Right lobe of liver (tissue), 6 donors: ENCODE measurements around the gene ATF2. TPM values are rescaled to one million over a fixed set of nuclear protein-coding genes. Genes with fewer than 3 reads are reported as not detected.

Experiments used
- ATAC-seq, 4 donors: fragments of 200-7000 bp; cut with Tn5 transposase; one replicate each; pipeline ENCODE4 v1.9.1; 2020; ENCODE audit warnings: mild to moderate bottlenecking in 4 of 4, moderate library complexity in 4 of 4
- DNase-seq, 3 donors: peaks; one replicate each; pipeline ENCODE4 v3.0.0-alpha.2; 2020
- H3K27ac ChIP-seq, 3 donors: fragments of 200-600 bp; one replicate each; pipeline ENCODE4 v1.8.0; 2022
- H3K27me3 ChIP-seq, 2 donors: fragments of 200-600 bp; one replicate each; pipeline ENCODE4 v1.8.0; 2022
- H3K36me3 ChIP-seq, 4 donors: fragments of 200-600 bp; sonication (generic) in 1 of 4; one replicate each; pipeline versions ENCODE4 v1.5.1 to v1.8.0; 2017 to 2022; ENCODE audit warnings: control low read depth in 1 of 4
- H3K4me1 ChIP-seq, 4 donors: fragments of 200-600 bp; sonication (generic) in 1 of 4; one replicate each; pipeline versions ENCODE4 v1.5.1 to v1.8.0; 2017 to 2022; ENCODE audit warnings: control low read depth in 1 of 4
- H3K4me3 ChIP-seq, 3 donors: fragments of 200-600 bp; one replicate each; pipeline ENCODE4 v1.8.0; 2022
- H3K9me3 ChIP-seq, 4 donors: fragments of 200-600 bp; sonication (generic) in 1 of 4; one replicate each; pipeline versions ENCODE4 v1.5.1 to v1.8.0; 2017 to 2022; ENCODE audit warnings: control low read depth in 1 of 4
- CTCF ChIP-seq, 4 donors: fragments of 200-600 bp in 3 of 4; fragments of 450-650 bp in 1 of 4; IDR thresholded peaks; one replicate each; pipeline versions ENCODE4 v1.5.1 to v1.8.0; 2016 to 2022; ENCODE audit warnings: antibody characterized with exemption in 4 of 4, mild to moderate bottlenecking in 2 of 4
- POLR2A ChIP-seq: fragments of 450-650 bp; IDR thresholded peaks from one replicate; pipeline ENCODE4 v1.6.1; 2017; ENCODE audit warnings: antibody characterized with exemption, mild to moderate bottlenecking
- WGBS: methylation state at CpG from one replicate; pipeline ENCODE4 v1.1.6; 2018; ENCODE audit warnings: low coverage, low lambda C conversion rate; ENCODE audit not compliant: insufficient coverage; ENCODE audit errors: missing lambda C conversion rate; 5-methylcytosine and 5-hydroxymethylcytosine counted together
- intact Hi-C, 2 donors: fragments of 100-400 bp; cut with DNase I; formaldehyde crosslinking; loops; one replicate each; pipeline versions ENCODE4 v1.11.2 to v1.14.1; 2022
- total RNA-seq, 6 experiments: library from RNA; depleted of rRNA in 2 of 6; stranded (reverse); fragments of >200 nt in 2 of 6; fragmentation: NEBNext Ultra II Directional in 3 of 6; extraction: Animal tissue kit (Norgen Biotek cat#: 25700) in 3 of 6; gene quantifications; one replicate each; pipeline versions ENCODE4 v1.1.0 to v1.2.4, GENCODE V29; 2016 to 2023
- donor health status: DM: no; HTN: yes; CAD: no.
- donor health status: DM: no; HTN: no; CAD: no.
- donor health status: DM: no; HTN: no; CAD: no.
- donor health status: DM: no; HTN: yes; CAD: no.
- donor health status: DM: no; HTN: yes; CAD: no.

ATF2 gene
- total RNA-seq, 6 experiments from 2014 or later = 24.0 to 36.3 (median 27.4) TPM

- DNase-seq = no peak
- Histone ChIP-seq H3K36me3 (no peaks in the 10 kb centered on the region), H3K4me3 (no peak overlapping the region), H3K27me3 (no peaks in the 10 kb centered on the region), H3K9me3 (no peaks in the 10 kb centered on the region), H3K4me1 (peaks cover 0 to 14% (median 0%) of the 10 kb centered on the region in 4 donors), H3K27ac (no peak overlapping the region)
- no peak for ATAC-seq
- TF ChIP-seq POLR2A (no peak), CTCF (IDR thresholded peaks at IDR 0.05) (no peak)
- intact Hi-C loops = no loop called here
- WGBS = 92% methylated on average over 8 of the region's 8 CpGs
Observed at GRCh38 chr2:175164235-175164634, 3.8 kb downstream of the ATF2 start.

- no peaks in the 10 kb centered on the region for H3K27me3 ChIP-seq
- no peaks in the 10 kb centered on the region for H3K36me3 ChIP-seq
- no peak overlapping the region for H3K27ac ChIP-seq
- no peak overlapping the region for H3K4me3 ChIP-seq
- no peak for TF ChIP-seq CTCF (IDR thresholded peaks at IDR 0.05)
- TF ChIP-seq POLR2A = no peak
- H3K4me1 ChIP-seq = no peaks in the 10 kb centered on the region
- H3K9me3 ChIP-seq = no peaks in the 10 kb centered on the region
- ATAC-seq (no peak), DNase-seq (no peak)
- 93% methylated on average over 4 of the region's 4 CpGs for WGBS
- intact Hi-C loops = no loop called here
Observed at GRCh38 chr2:175158894-175159293, 9.1 kb downstream of the ATF2 start.

- H3K9me3 ChIP-seq = no peaks in the 10 kb centered on the region
- H3K4me3 ChIP-seq = no peak overlapping the region
- 91% methylated on average over 5 of the region's 5 CpGs for WGBS
- intact Hi-C loops = no loop called here
- no peak overlapping the region for H3K27ac ChIP-seq
- TF ChIP-seq POLR2A = no peak
- no peak for TF ChIP-seq CTCF (IDR thresholded peaks at IDR 0.05)
- H3K36me3 ChIP-seq = no peaks in the 10 kb centered on the region
- ATAC-seq (no peak), DNase-seq (no peak)
- no peaks in the 10 kb centered on the region for H3K27me3 ChIP-seq
- H3K4me1 ChIP-seq = no peaks in the 10 kb centered on the region
Observed at GRCh38 chr2:175156534-175156933, 11.5 kb downstream of the ATF2 start.

GRCh38 chr2:175154661-175155082 lies 13.3 kb downstream of the ATF2 start:
- Histone ChIP-seq H3K9me3 (no peaks in the 10 kb centered on the region), H3K27me3 (no peaks in the 10 kb centered on the region), H3K36me3 (no peaks in the 10 kb centered on the region), H3K4me1 (no peaks in the 10 kb centered on the region), H3K27ac (no peak overlapping the region), H3K4me3 (no peak overlapping the region)
- TF ChIP-seq POLR2A = no peak
- TF ChIP-seq CTCF (IDR thresholded peaks at IDR 0.05) = no peak
- intact Hi-C loops = no loop called here
- ATAC-seq (no peak), DNase-seq (no peak)

GRCh38 chr2:175152242-175152641 lies 15.8 kb downstream of the ATF2 start:
- DNase-seq = no peak
- peak in 1 of 4 donors; percentile 54 for ATAC-seq
- no peak overlapping the region for H3K4me3 ChIP-seq
- TF ChIP-seq POLR2A = no peak
- no peak for TF ChIP-seq CTCF (IDR thresholded peaks at IDR 0.05)
- no peaks in the 10 kb centered on the region for H3K36me3 ChIP-seq
- H3K27me3 ChIP-seq = no peaks in the 10 kb centered on the region
- intact Hi-C loops = no loop called here
- no peaks in the 10 kb centered on the region for H3K4me1 ChIP-seq
- 69% methylated on average over 2 of the region's 2 CpGs for WGBS
- H3K27ac ChIP-seq = no peak overlapping the region
- no peaks in the 10 kb centered on the region for H3K9me3 ChIP-seq
